IMR-90 (cell line): Measurements from ENCODE around the gene LRRC57. TPM values are rescaled to one million over a fixed set of nuclear protein-coding genes. Genes with fewer than 3 reads are reported as not detected.

Experiments
- CEBPB ChIP-seq: IDR thresholded peaks from 2 replicates; pipeline ENCODE4 v1.6.1; 2012; ENCODE audit warnings: low read depth, low read length, improper control_type of control experiment
- FOS ChIP-seq: fragments of 150-350 bp; IDR thresholded peaks from 2 replicates; pipeline ENCODE4 v1.6.1; 2016; ENCODE audit warnings: low read depth, low read length
- MAZ ChIP-seq: IDR thresholded peaks from 2 replicates; pipeline ENCODE4 v1.6.1; 2012; ENCODE audit warnings: low read depth, mild to moderate bottlenecking, low read length, improper control_type of control experiment, moderate library complexity, borderline replicate concordance
- SMC3 ChIP-seq: fragments of 150-350 bp; IDR thresholded peaks from 2 replicates; pipeline ENCODE4 v1.6.1; 2016; ENCODE audit warnings: low read depth, mild to moderate bottlenecking, antibody characterized with exemption, low read length, moderate library complexity
- USF2 ChIP-seq: fragments of 150-350 bp; IDR thresholded peaks from 2 replicates; pipeline ENCODE4 v1.6.1; 2017; ENCODE audit warnings: mild to moderate bottlenecking, antibody characterized with exemption, low read length, low read depth
- polyA plus RNA-seq, 3 experiments: library from polyadenylated mRNA; depleted of rRNA; stranded (reverse); fragments of >200 nt; gene quantifications; 2 replicates each; pipeline ENCODE4 v1.2.3, GENCODE V29; 2012; ENCODE audit warnings: low replicate concordance in 1 of 3
- total RNA-seq: library from RNA; depleted of rRNA; stranded (reverse); fragments of >200 nt; gene quantifications from 2 replicates; pipeline ENCODE4 v1.2.3, GENCODE V29; 2012

Gene LRRC57
- total and polyA plus RNA-seq, 2 of the 4 experiments (the other 2 are of a cell fraction): 9.5 to 11.3 TPM

- TF ChIP-seq USF2 (no peak), SMC3 (no peak), MAZ (no peak), FOS (no peak), CEBPB (no peak)
Observed at GRCh38 chr15:42548249-42549031, at the start of gene LRRC57, which contains the start of gene HAUS2 (continued).
